AG10803 (cell line): ENCODE measurements around the gene SEL1L2.

Source experiments
- DNase-seq: peaks from one replicate; pipeline ENCODE4 v3.0.0; 2010; ENCODE audit warnings: low read depth
- H3K4me3 ChIP-seq: 2 replicates; pipeline ENCODE4 v1.5.1; 2011; ENCODE audit warnings: mild to moderate bottlenecking, low read length, control low read depth
- TF ChIP-seq, protein P1 (sequence below): conservative IDR thresholded peaks from 2 replicates; pipeline ENCODE4 v1.5.1; 2011; ENCODE audit warnings: mild to moderate bottlenecking, low read length, control low read depth, inconsistent platforms

SEL1L2 gene

DNA sequence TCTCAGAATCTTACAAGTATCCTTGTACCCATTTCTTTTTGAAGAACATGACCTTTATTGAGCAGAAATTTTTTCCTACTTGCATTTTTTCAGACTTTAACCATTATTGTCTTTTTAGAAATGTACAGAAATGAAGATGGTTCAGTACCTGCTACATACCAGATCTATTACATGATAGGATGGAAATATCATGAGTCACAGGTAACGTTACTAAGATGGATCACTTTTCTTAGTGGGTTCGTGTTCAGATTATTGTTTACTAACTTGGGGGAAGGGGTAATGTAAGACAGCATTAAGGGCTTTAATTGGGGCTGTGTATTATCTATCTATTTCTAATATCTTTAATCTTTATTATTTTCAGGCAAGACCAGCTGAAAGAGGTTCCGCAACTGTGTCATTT is 173.7 kb downstream of the SEL1L2 start:
- no peak overlapping the region for H3K4me3 ChIP-seq
- TF ChIP-seq, protein P1, sequence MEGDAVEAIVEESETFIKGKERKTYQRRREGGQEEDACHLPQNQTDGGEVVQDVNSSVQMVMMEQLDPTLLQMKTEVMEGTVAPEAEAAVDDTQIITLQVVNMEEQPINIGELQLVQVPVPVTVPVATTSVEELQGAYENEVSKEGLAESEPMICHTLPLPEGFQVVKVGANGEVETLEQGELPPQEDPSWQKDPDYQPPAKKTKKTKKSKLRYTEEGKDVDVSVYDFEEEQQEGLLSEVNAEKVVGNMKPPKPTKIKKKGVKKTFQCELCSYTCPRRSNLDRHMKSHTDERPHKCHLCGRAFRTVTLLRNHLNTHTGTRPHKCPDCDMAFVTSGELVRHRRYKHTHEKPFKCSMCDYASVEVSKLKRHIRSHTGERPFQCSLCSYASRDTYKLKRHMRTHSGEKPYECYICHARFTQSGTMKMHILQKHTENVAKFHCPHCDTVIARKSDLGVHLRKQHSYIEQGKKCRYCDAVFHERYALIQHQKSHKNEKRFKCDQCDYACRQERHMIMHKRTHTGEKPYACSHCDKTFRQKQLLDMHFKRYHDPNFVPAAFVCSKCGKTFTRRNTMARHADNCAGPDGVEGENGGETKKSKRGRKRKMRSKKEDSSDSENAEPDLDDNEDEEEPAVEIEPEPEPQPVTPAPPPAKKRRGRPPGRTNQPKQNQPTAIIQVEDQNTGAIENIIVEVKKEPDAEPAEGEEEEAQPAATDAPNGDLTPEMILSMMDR, result no peak
- DNase-seq, result no peak

DNA sequence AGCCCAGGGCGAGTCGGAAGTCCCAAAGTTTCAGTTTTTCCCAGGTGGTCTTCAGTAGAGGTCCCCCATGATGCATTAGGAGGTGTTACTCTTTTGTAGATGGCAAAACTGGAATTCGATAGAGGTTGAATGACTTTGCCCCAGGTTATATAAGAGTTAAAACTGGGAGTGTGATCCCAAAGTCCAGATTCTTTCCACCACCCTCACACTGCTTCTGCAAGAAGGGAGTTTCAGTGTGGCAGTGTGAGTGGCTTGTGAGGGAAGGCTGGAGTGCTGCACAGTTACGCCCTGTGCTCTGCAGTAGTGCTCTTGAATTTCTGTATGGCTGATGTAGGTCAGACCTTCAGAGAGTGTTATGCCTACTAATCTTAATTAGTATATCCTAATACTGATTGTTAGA is 175.7 kb downstream of the SEL1L2 start:
- DNase-seq, result no peak
- TF ChIP-seq, protein P1, result no peak
- H3K4me3 ChIP-seq, result no peak overlapping the region

DNA sequence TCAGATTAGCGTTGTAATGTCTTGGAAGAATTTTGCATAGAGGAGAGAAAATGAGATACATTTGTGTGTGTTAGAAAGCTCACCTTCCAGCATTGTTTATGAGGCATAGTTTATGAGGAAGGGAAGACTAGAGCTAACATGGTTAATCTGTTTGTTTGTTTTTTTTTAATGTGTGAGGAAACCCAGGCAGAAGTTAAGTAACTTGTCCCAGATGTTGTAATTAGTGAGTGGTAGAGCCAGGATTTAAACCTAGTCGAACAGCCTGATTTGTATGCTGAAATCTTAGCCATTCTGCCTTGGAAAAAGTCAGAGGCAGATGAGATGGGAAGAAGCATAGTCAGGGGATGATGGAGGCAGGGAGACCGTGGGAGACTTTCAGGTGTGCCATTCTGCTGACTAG is 176.5 kb downstream of the SEL1L2 start:
- H3K4me3 ChIP-seq, result no peak overlapping the region
- TF ChIP-seq, protein P1, result no peak
- DNase-seq, result peak; percentile 25

DNA sequence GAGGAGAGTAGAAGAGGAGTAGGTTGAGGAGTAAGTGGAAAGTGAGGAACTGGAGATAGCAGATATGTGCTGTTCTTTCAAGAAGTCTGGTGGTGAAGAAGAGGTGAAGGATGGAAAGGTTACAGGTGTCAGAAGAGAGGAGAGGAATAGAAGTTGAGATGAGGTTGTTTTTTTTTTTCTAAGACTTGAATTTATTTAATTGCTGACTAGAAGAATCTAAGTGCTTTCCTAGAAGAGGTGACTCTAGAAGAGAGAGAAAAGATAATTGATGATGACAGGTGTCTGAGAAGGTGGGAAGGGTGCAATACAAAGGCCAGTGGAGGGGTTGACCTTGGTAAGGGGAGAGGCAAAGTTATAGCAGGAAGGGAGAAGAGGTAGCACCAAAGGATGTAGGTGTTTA is 180.0 kb downstream of the SEL1L2 start:
- no peak overlapping the region for H3K4me3 ChIP-seq
- TF ChIP-seq, protein P1, result no peak
- no peak for DNase-seq

DNA sequence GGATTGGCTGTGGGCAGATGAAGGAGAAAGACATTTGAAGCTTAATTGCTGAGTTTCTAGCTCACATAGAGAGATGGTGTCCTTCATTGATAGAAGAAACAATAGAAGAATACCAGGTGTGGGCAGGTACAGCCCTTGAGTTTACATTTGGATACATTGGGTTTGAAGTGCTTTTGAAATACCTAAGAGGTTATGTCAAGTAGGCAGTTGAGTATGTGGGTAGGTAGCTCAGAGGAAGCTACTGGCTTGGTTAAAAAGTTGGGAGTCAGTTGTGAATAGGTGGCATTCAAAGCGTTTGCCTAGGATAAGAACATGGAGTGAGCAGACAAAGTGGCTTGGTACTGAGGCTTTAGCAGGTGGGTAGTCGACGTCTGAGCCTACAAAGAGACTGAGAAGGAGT is 180.6 kb downstream of the SEL1L2 start:
- no peak overlapping the region for H3K4me3 ChIP-seq
- no peak for DNase-seq
- TF ChIP-seq, protein P1, result no peak

DNA sequence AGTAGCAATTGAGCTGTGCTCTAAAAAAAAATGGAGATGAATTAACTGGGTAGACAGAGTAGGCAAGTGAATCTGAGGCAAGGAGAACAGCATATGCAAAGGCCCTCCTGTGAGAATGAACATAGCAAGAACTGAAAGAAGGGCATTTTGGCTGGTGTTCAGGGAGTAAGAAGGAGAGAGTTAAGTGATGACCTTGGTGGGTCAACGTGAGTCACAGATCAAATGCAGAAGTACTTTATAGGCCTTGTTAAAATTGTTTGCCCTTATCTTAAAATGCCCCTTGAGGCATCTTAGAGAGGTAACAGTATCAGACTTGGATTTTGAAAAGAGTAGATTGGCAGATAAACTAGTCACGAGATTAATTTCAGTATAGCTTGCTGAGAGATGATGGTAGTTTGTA is 181.0 kb downstream of the SEL1L2 start:
- DNase-seq, result no peak
- TF ChIP-seq, protein P1, result no peak
- H3K4me3 ChIP-seq, result no peak overlapping the region

DNA sequence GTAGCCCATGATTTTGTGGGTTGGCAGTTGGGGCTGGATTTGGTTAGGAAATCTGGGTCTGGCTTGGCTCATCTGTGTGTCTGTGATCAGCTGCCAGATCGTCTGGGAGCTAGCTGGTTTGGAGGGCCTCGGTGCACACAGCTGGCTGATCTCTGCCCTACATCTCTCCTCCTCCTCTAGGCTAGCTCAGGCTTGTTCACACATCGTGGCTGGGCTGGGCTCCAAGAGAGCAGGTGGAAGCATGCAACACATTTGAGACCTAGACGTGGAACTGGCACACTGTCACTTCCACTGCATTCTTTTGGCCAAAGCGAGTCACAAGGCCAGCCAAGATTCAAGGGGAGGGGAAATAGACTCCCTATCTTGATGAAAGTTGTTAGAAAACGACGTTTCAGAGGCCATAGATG is 189.7 kb downstream of the SEL1L2 start:
- peak; percentile 98 for DNase-seq
- TF ChIP-seq, protein P1, result no peak
- H3K4me3 ChIP-seq, result no peak overlapping the region
